Activated naive CD4-positive, alpha-beta T cell treated with anti-CD3 and anti-CD28 coated beads for 36 hours (primary cell): ENCODE results near the gene HSPA12A. TPM values are rescaled to one million over a fixed set of nuclear protein-coding genes. Genes with fewer than 3 reads are reported as not detected.

Experiments
- CTCF ChIA-PET: fragments of 350-600 bp; sonication (Branson Sonifier 250); formaldehyde crosslinking; loops from one replicate; lab custom pipeline; 2021; ENCODE audit warnings: antibody characterized with exemption; lab: Charles Lee
- DNase-seq: peaks from one replicate; pipeline ENCODE4 v3.0.0-alpha.2; 2020
- H3K27ac Mint-ChIP-seq: one replicate; pipeline ENCODE4 v1.8.0; 2021; ENCODE audit warnings: mild to moderate bottlenecking, mixed read lengths
- H3K27me3 Mint-ChIP-seq: one replicate; pipeline ENCODE4 v1.8.0; 2021; ENCODE audit warnings: low read depth, mixed read lengths
- H3K36me3 Mint-ChIP-seq: one replicate; pipeline ENCODE4 v1.8.0; 2021; ENCODE audit warnings: low read depth, mixed read lengths
- H3K4me1 Mint-ChIP-seq: one replicate; pipeline ENCODE4 v1.8.0; 2021; ENCODE audit warnings: low read depth, mixed read lengths
- H3K4me3 Mint-ChIP-seq: one replicate; pipeline ENCODE4 v1.8.0; 2021; ENCODE audit warnings: mild to moderate bottlenecking, moderate library complexity, mixed read lengths
- H3K9me3 Mint-ChIP-seq: one replicate; pipeline ENCODE4 v1.8.0; 2021; ENCODE audit warnings: mixed read lengths
- intact Hi-C: fragments of 100-400 bp; cut with micrococcal nuclease; formaldehyde crosslinking; loops from one replicate; pipeline ENCODE4 v1.15.1; 2023
- total RNA-seq, 2 experiments: library from RNA; stranded (reverse); gene quantifications; one replicate each; pipeline ENCODE4 v1.2.3, GENCODE V29; 2021

HSPA12A gene
- total RNA-seq, 2 experiments from 2014 or later, result 0.05 TPM; not detected in 1

- H3K4me1 Mint-ChIP-seq, result no peaks in the 10 kb centered on the region
- CTCF ChIA-PET, result interaction anchor here (1.0 to 1.4 kb wide), 2 partner anchors 96 to 483 kb away, joined by 3 to 5 read pairs; no protein-coding TSS in a partner anchor
- no peaks in the 10 kb centered on the region for H3K36me3 Mint-ChIP-seq
- no peak overlapping the region for H3K4me3 Mint-ChIP-seq
- H3K27ac Mint-ChIP-seq, result no peak overlapping the region
- no peak for DNase-seq
- no peaks in the 10 kb centered on the region for H3K9me3 Mint-ChIP-seq
- intact Hi-C loops, result loop anchor here (2.0 kb wide), 1 partner anchor 73 kb away; no protein-coding TSS in a partner anchor
- H3K27me3 Mint-ChIP-seq, result peaks cover 60% of the 10 kb centered on the region
Measured at GRCh38 chr10:116691635-116692034, 50.7 kb downstream of the HSPA12A start.

GRCh38 chr10:116690356-116691322 is 51.7 kb downstream of the HSPA12A start:
- CTCF ChIA-PET, result interaction anchor here (0.6 to 0.9 kb wide), 2 partner anchors 99 to 693 kb away, joined by 5 read pairs; no protein-coding TSS in a partner anchor
- DNase-seq, result no peak
- Mint-ChIP-seq H3K27ac (no peak overlapping the region), H3K36me3 (no peaks in the 10 kb centered on the region), H3K27me3 (peaks cover 55% of the 10 kb centered on the region), H3K9me3 (no peaks in the 10 kb centered on the region), H3K4me3 (no peak overlapping the region), H3K4me1 (no peaks in the 10 kb centered on the region)
- intact Hi-C loops, result loop anchor here (2.0 kb wide), 1 partner anchor 74 kb away; no protein-coding TSS in a partner anchor

- peaks cover 52% of the 10 kb centered on the region for H3K27me3 Mint-ChIP-seq
- CTCF ChIA-PET, result interaction anchor here (0.6 to 0.9 kb wide), 2 partner anchors 100 to 694 kb away, joined by 5 read pairs; no protein-coding TSS in a partner anchor
- no peaks in the 10 kb centered on the region for H3K9me3 Mint-ChIP-seq
- no peak overlapping the region for H3K4me3 Mint-ChIP-seq
- intact Hi-C loops, result loop anchor here (2.0 kb wide), 1 partner anchor 75 kb away; no protein-coding TSS in a partner anchor
- H3K27ac Mint-ChIP-seq, result no peak overlapping the region
- H3K4me1 Mint-ChIP-seq, result no peaks in the 10 kb centered on the region
- DNase-seq, result no peak
- no peaks in the 10 kb centered on the region for H3K36me3 Mint-ChIP-seq
Measured at GRCh38 chr10:116689744-116690143, 52.6 kb downstream of the HSPA12A start.

DNA sequence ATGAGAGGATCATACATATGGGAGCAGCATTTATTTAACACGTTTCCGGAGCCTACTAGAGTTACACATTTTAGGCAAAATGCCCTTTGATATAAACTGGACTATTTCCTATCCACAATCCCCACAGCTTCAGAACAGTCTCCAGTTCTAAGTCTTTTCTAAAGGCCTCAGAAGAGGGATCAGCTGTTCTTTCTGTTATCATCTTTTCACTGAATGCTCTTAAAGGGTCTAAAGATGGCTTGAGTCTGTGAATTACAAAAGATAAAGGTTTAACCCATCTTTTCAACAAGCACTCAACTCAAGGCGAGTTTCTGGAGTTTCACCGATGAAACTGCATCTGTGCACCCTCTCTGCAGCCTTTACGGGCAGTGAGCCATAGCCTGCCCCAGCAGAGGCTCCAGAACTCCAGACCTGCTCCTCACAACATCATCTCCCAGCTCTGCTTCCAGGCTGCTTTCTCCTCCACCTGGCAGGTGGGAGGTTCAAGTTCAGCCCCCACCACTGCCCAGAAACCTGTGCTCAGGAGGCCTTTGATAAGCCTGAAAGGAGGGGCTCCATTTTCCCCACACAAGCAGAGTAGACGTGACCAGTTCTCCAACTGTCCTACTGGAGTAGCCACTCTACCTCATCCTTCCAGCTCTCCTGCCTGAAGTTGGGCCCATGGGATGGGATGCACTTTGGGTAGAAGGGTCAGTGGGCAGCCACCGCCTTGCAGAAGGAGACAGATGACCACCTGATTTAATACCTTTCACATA is 53.4 kb downstream of the HSPA12A start:
- H3K27ac Mint-ChIP-seq, result no peak overlapping the region
- intact Hi-C loops, result no loop called here
- no peaks in the 10 kb centered on the region for H3K9me3 Mint-ChIP-seq
- CTCF ChIA-PET, result interaction anchor here (1.2 to 3.7 kb wide), 2 partner anchors 99 to 486 kb away, joined by 3 to 25 read pairs; no protein-coding TSS in a partner anchor
- H3K27me3 Mint-ChIP-seq, result peaks cover 49% of the 10 kb centered on the region
- no peaks in the 10 kb centered on the region for H3K36me3 Mint-ChIP-seq
- H3K4me1 Mint-ChIP-seq, result no peaks in the 10 kb centered on the region
- no peak overlapping the region for H3K4me3 Mint-ChIP-seq
- no peak for DNase-seq

DNA sequence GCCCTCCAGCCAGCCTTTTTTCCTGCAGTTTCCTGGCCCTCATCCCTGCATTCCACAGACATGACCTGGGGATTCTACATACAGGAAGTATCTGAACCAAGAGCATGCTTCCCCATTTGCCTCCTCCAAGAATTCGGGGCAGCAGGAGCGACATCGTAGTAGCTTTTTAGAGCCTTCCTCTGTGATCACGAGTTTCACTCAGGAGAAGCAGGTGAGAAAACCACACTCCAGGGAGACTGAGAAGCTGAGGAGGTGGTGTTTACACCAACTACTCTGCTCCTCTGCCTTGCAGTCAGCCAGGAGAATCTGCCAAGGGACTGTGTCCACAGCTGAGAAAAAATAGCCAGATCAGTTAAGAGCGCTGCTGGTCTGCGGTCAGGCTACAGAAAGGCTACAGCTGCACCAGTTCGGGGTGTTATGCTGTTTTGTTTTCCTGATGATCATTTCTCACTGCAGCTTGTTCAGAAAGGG is 54.1 kb downstream of the HSPA12A start:
- intact Hi-C loops, result no loop called here
- Mint-ChIP-seq H3K4me3 (no peak overlapping the region), H3K27me3 (peaks cover 47% of the 10 kb centered on the region), H3K4me1 (no peaks in the 10 kb centered on the region), H3K27ac (no peak overlapping the region), H3K36me3 (no peaks in the 10 kb centered on the region), H3K9me3 (no peaks in the 10 kb centered on the region)
- CTCF ChIA-PET, result interaction anchor here (0.6 to 3.7 kb wide), 3 partner anchors 100 to 486 kb away, joined by 3 to 25 read pairs (median 3); no protein-coding TSS in a partner anchor
- DNase-seq, result no peak

- H3K36me3 Mint-ChIP-seq, result no peaks in the 10 kb centered on the region
- peaks cover 46% of the 10 kb centered on the region for H3K27me3 Mint-ChIP-seq
- intact Hi-C loops, result no loop called here
- CTCF ChIA-PET, result interaction anchor here (0.6 to 3.7 kb wide), 2 partner anchors 98 to 101 kb away, joined by 3 to 25 read pairs; no protein-coding TSS in a partner anchor
- H3K4me3 Mint-ChIP-seq, result no peak overlapping the region
- DNase-seq, result no peak
- H3K9me3 Mint-ChIP-seq, result no peaks in the 10 kb centered on the region
- no peaks in the 10 kb centered on the region for H3K4me1 Mint-ChIP-seq
- no peak overlapping the region for H3K27ac Mint-ChIP-seq
Measured at GRCh38 chr10:116687633-116688032, 54.7 kb downstream of the HSPA12A start.

GRCh38 chr10:116686632-116687031 is 55.7 kb downstream of the HSPA12A start:
- H3K4me1 Mint-ChIP-seq, result peaks cover 2% of the 10 kb centered on the region
- H3K36me3 Mint-ChIP-seq, result no peaks in the 10 kb centered on the region
- CTCF ChIA-PET, result interaction anchor here (0.7 to 3.7 kb wide), 3 partner anchors 79 to 102 kb away, joined by 3 to 25 read pairs (median 4); no protein-coding TSS in a partner anchor

GRCh38 chr10:116685807-116686206 is 56.6 kb downstream of the HSPA12A start:
- Mint-ChIP-seq H3K27ac (no peak overlapping the region), H3K9me3 (no peaks in the 10 kb centered on the region), H3K4me3 (no peak overlapping the region), H3K27me3 (peaks cover 38% of the 10 kb centered on the region), H3K4me1 (peaks cover 2% of the 10 kb centered on the region), H3K36me3 (no peaks in the 10 kb centered on the region)
- intact Hi-C loops, result no loop called here
- DNase-seq, result no peak
- CTCF ChIA-PET, result interaction anchor here (3.7 kb wide), 1 partner anchor 103 kb away, joined by 25 read pairs; no protein-coding TSS in a partner anchor

More at GRCh38 chr10:116686632-116687031, 55.7 kb downstream of the HSPA12A start:
- H3K4me3 Mint-ChIP-seq, result no peak overlapping the region
- H3K27ac Mint-ChIP-seq, result no peak overlapping the region
- peaks cover 44% of the 10 kb centered on the region for H3K27me3 Mint-ChIP-seq
- DNase-seq, result no peak
- intact Hi-C loops, result no loop called here
- no peaks in the 10 kb centered on the region for H3K9me3 Mint-ChIP-seq

DNA sequence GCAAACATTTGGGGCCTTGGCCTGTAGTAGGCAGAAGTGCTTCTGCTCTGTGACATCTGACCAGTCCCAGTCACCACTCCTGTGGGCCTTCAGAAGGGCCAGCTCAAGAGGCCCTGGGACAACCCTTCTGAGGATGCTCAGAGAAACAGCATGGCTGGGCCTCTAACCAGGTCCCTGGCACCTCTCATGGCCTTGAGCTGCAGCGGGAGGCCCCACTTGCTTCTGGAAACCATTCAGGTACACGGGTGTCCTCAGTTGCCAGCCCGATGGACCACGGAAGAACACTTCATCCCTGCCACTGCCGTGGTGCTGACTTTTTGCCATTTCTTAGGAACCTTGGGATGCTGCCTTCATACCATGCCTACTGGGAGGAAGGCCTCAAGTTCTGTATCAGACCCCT is 57.6 kb downstream of the HSPA12A start:
- intact Hi-C loops, result no loop called here
- H3K4me1 Mint-ChIP-seq, result peaks cover 2% of the 10 kb centered on the region
- CTCF ChIA-PET, result no interaction called here
- H3K27me3 Mint-ChIP-seq, result peaks cover 29% of the 10 kb centered on the region
- no peak for DNase-seq
- no peak overlapping the region for H3K4me3 Mint-ChIP-seq
- H3K9me3 Mint-ChIP-seq, result no peaks in the 10 kb centered on the region
- H3K36me3 Mint-ChIP-seq, result no peaks in the 10 kb centered on the region
- no peak overlapping the region for H3K27ac Mint-ChIP-seq

GRCh38 chr10:116683821-116684220 is 58.5 kb downstream of the HSPA12A start:
- CTCF ChIA-PET, result interaction anchor here (0.6 to 5.0 kb wide), 4 partner anchors 61 to 487 kb away, joined by 3 to 61 read pairs (median 6); no protein-coding TSS in a partner anchor
- Mint-ChIP-seq H3K27ac (no peak overlapping the region), H3K9me3 (no peaks in the 10 kb centered on the region), H3K4me1 (peaks cover 2% of the 10 kb centered on the region), H3K36me3 (no peaks in the 10 kb centered on the region), H3K4me3 (no peak overlapping the region), H3K27me3 (peaks cover 27% of the 10 kb centered on the region)
- no peak for DNase-seq
- intact Hi-C loops, result no loop called here

- Mint-ChIP-seq H3K9me3 (no peaks in the 10 kb centered on the region), H3K4me3 (no peak overlapping the region), H3K36me3 (no peaks in the 10 kb centered on the region), H3K4me1 (peaks cover 2% of the 10 kb centered on the region), H3K27ac (no peak overlapping the region), H3K27me3 (peaks cover 24% of the 10 kb centered on the region)
- CTCF ChIA-PET, result interaction anchor here (0.7 to 5.0 kb wide), 5 partner anchors 37 to 114 kb away, joined by 3 to 61 read pairs (median 7); no protein-coding TSS in a partner anchor
- intact Hi-C loops, result no loop called here
- DNase-seq, result no peak
Measured at GRCh38 chr10:116683166-116683565, 59.2 kb downstream of the HSPA12A start.
